DMS79 (cell line): ENCODE results near the gene SSRP1.
"Not testable (repeated sequence)": the region's sequence is repeated elsewhere in the genome, so short reads cannot be mapped to it uniquely, and the experiment has no call there.

Experiments
- DNase-seq: peaks from one replicate; lab custom pipeline; 2025; lab: John Stamatoyannopoulos, UW

Gene SSRP1

DNA sequence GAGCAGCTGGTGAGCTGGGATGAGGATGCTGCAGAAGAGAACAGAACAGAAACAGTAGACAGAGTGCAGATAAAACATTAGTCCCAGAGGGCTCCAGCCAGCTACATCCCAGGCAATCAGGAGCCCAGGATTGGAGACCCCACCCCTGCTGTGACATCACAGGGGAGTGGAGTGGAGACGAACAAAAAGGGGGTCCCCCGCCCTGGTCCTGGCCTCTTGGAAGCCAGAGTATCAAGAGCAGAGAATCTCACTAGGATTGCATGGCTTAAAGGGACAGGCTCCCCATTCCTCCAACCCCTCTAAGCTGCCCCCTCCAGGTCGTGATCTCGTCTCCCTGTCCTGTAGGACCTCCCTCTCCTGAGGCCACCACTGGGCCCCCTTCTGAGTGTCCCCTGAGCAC lies 2.5 kb upstream of the SSRP1 start, which contains the start of gene P2RX3:
P2RX3 (plus strand) TSS at position 211 of the 400 bp plus-strand sequence. CDS start 199 bp downstream, outside the sequence.
- DNase-seq: no peak

DNA sequence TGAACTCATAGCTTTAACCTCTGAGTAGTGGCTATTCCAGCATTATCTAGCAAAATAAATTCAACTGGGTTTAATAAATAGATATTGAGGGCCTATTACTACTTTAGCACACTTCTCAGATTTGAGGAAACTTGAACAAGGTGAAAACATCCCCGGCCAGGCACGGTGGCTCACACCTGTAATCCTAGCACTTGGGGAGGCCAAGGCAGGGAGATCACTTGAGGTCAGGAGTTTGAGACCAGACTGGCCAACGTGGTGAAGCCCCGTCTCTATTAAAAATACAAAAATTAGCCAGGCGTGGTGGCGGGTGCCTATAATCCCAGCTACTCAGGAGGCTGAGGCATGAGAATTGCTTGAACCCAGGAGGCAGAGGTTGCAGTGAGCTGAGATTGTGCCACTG lies 1.2 kb upstream of the SSRP1 start:
- DNase-seq: not testable (repeated sequence)

DNA sequence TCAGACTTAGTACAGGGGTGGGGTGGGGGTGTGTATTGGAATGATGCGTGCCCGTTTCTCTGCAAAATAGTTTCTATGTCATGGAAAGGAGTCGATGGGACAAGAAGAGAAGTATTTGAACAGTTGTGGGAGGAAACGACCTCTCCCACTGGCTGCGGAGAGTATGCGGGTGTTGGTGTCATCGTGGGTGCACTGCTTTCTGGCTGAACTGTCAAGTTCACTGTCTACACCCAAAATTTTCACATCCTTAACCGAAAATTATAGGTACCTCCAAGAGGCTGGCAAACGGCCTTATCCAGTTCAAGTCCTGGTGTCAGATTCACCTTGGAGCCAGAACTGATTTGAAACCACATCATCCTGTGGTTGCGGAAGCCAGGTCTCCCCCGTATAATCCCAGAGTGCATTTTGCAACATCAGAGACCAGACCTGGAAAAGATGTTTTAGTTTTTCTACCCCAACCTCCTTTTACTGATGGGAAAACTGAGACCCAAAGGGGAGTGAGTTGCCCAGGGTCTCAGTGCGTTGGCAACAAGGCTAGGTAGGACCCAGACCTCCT lies 497 bp upstream of the SSRP1 start:
- no peak for DNase-seq

- no peak for DNase-seq
Measured at GRCh38 chr11:57335023-57335342, 709 bp downstream of the SSRP1 start.

- DNase-seq: no peak
Measured at GRCh38 chr11:57332694-57333440, 2.8 kb downstream of the SSRP1 start.

- DNase-seq: no peak
Measured at GRCh38 chr11:57331720-57332119, 4.0 kb downstream of the SSRP1 start.

DNA sequence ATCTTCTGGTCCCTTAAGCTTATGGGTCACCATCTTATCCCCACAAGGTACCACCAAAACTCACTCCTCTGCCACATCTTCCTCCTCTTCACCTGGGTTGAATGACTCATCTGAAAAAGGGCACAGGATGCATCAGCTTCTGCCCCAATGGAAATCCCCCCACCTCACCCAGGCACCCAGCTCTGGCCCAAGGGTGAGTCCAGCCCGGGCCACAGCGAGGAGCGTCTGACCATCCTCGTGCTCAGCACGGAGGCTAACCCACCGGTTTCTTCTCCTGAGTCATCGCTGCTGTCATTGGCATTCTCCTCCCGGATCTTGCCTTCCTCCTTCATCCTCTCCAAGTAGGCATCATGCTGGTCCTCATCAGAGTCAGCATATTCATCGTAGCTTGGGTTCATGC lies 5.7 kb downstream of the SSRP1 start:
- DNase-seq: no peak

GRCh38 chr11:57327721-57328120 lies 8.0 kb downstream of the SSRP1 start:
- no peak for DNase-seq

- DNase-seq: no peak
Measured at GRCh38 chr11:57325735-57326048, 10.0 kb downstream of the SSRP1 start.

DNA sequence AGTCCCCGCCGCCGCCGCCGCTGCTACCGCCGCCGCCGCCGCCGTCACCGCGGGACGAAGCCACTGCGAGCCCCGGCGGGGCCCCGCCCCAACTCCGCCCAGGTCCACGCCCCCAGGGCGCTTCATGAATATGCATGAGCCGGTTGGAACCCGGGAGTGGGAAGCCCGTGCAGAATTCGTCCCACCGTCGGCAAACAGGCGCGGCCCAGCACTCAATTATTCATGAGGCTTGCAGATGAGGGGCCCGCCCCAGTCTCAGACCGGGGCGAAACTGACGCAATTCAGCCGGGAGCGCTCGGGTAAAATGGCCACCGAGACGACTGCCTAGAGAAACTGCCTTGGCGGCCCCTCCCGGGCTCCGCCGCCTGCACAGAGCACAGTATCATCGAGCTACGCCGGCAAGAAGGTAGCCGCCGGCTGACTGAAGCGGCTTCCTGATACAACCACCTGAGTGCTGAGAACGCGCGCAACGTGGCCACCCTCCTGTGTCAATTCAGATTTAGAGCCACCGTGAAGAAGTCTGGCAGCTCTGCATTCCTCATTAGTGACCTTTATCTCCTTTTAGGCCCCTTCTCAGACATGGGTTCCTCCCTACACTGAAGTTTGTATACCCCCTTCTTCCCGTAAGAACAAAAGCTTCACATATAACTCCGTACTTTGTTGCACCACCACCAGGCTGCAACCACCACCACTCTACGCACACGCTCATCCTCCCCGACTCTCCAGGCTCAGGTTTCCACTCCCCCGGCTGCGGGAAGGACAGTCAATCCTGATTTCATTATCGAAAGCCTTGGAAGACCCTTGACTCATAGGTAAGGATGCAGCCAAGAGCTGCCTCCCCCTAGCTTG lies 10.6 kb downstream of the SSRP1 start, which contains the start of gene TNKS1BP1:
TNKS1BP1 (minus strand) TSS at position 67 of the 849 bp plus-strand sequence. CDS start 3,067 bp downstream, outside the sequence.
- DNase-seq: peak; percentile 93

DNA sequence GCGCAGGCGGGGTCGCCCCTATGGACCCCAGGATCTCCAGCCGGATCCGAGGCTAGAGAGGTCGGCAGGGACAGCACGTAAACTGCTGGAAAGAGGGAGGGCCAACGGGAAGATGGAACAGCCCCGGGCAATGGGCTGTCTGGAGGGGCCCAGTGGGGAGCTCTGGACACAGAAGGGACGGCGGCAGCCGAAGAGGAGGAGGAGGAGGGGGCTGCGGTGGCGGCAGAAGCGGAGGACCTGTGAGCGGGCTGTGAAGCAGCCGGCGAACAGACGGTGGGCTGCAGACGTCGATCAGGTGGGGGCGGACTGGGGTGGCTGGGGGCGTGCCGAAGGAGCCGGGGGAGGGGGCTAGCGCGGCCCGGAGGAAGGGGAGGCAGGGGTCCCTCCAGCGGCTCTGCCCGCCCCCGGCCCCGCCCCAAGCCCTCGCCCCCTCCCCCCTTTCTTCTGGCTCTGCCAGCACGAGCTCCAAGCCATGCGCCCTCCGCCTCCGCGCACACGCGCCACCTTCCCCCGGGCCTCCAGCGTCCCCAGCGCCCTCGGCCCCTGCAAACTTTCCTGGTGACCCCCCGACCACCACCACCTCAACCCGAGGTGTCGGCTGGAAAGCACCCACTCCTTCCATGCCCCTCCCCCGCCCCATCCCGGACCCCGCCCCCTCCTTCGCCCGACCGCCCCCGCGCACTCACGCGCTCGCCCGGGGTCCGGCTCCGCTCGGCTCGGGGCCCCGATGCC lies 11.4 kb downstream of the SSRP1 start:
- DNase-seq: peak; percentile 7

DNA sequence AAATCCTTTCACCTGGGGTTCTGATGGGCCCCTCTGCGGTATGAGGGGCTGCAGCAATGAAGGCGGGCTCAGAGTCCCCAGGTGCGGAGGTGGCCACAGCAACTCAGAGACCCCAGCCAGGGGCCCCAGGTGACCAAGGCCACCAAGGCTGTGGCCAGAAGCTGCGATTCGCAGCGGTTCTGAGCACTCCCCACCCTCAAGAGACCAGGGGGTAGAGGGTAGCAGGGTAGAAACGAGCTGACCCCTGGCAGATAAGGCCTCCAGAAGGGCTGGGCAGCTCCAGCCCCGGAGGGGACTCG lies 11.9 kb downstream of the SSRP1 start:
- no peak for DNase-seq

DNA sequence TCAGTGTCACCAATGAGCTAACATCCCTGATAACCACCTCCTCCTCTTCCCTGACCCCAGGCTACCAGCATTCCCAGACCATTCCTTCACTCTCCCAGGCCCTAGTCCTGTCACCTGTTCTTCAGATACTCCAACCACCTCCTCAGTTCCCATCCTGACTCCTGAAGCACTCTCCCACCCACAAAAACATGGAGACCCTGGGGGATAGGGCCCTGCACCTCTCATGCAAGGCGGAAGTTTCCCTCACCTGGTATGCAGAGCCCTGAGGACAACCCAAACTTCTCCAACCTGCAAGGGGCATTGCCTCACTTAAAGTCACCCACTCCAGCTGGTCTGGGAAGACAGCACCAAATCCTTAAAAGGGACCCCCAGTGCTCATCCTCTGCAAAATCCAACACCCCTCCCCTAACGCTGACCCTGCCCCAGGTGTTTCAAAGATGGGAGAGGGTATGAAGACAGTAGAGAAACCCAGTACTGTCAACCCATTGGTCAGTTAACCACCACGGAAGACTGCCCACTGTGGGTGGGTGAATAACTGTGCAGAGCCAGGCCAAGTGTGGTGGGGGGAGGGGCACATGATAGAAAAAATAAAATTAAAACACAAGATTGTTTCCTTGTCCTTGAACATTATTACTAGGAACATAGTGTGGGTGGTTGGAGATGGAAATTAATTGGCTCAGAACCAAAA lies 12.4 kb downstream of the SSRP1 start:
- DNase-seq: no peak

DNA sequence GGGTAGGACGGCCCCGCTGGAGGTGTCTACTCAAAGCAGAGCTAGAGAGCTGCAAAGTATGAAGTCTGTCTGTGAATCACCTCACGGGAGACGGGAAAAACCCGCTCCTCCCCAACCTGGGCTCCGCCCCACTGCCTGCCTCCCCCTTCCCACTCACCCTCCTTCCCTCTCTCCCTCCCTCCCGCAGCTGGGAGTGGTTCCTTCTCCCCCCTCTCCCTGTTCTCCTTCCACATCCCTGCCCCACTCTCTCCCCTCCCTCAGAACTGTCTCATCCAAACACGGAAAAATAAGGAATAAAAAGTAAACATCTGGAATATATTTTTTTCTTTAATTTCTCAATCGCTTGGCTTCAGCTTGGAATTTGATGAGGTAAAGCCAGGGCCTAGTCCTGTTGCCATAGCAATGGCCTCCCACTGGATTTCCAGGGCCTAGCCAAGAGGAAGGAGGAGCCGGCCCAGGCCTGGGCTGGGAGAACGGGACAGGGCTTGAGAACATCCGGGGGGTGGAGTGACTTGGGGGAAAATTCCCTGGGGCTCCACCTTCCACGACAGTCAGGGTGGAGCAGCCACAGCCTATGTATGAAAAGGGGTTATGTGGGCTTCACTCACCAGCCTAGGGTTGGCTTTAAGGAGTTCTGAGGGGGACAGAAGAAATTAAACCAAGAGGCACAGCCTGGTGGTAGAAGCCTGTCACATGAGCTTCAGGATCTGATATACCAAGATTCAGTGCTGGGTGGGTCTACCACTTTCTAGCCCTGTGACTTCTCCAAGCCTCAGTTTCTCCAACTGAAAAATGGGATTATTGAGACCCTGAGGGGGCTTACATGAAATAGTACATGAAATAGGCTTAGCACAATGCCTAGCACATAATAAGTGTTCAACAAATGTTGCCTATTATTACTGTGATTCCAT lies 13.2 kb downstream of the SSRP1 start:
- peak; percentile 45 for DNase-seq

GRCh38 chr11:57321388-57322255 lies 14.1 kb downstream of the SSRP1 start:
- no peak for DNase-seq

DNA sequence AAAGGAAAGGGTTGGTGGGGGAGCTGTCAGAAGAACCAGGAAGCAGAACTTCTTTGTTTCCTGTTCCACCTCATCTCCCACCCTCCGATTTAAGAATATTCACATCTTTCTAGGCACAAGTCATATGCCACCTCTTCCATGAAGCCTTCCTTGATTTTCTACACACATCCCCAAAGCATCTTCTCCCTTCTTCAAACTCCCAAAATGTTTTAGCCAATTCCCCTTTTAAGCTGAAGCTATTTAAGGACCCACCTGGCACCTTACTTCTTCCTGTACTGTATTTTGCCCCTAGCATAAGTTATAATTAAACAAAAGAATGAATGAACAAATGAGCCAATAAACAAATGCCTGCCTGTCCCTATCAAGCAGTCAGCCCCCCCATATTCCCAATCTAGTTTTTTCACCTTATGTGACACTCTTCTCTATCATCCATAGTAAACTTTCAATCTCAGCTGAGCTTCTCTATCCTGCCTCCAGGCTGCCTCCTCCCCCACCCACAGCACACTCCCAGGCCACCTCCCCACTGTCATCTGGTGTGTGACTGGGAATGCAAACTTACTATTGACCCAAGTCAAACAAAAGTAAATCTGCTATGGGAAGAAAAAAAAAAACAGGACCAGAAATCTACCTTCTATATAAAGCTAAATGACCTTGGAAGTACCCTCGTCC lies 14.8 kb downstream of the SSRP1 start:
- no peak for DNase-seq

DNA sequence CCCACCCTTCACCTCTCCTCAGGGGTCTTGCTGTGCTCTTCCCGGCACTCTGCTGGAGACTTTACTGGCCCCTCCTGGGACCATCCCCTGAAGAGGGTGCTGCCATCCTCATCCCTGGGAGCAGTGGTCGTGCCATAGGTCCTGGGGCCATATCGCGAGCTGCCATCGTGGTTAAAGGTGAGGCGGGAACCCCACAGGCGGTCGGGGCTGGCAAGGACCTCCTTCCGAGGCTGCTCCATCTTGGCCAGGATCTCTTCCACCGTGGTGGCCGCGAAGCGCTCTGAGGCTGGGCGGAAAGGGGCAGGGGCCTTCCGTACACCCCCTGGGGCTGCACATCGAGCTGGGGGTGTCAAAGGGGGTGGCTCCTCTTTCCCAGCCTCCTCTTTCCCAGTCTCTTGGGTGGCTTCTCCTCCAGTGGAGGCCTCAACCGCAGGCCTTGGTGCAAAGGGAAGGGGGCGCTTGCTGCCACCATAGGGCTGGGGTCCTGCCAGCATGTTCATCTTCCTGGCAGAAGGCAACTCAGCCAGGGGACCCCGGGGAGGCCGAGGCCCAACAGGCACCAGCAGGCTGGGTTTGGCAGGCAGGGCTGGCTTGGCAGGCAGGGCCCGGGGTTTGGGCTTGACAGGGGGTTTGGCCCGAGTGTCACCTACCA lies 15.5 kb downstream of the SSRP1 start:
- no peak for DNase-seq

DNA sequence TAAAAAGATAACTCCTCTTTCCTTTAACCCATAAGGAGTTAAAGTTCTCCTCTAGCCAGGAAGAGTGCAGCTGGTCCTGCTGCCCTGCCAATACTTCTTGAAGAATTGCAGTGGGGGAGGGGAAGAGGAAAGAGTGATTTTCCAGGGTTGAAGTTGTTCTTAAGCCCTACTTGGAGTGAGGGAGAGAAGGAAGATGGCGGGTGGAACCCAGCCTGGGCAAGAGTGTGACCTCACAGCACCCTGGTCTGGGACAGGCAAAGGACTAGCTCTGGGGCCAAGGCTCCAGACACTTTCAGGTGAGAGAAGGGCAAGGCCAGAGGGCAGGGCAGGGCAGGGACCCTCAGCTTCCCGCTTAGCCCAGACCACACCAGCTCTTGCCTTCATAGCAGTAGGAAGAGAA lies 17.5 kb downstream of the SSRP1 start:
- DNase-seq: no peak

- DNase-seq: peak; percentile 50
Measured at GRCh38 chr11:57316017-57316416, 19.7 kb downstream of the SSRP1 start.
